AML-193 (cell line): ENCODE results near the gene PCDHGB4.
"Not testable (repeated sequence)": the region's sequence is repeated elsewhere in the genome, so short reads cannot be mapped to it uniquely, and the experiment has no call there.

Experiments
- DNase-seq, 2 experiments: peaks; one replicate each; lab custom pipeline; 2025; lab: John Stamatoyannopoulos, UW

Gene PCDHGB4

GRCh38 chr5:141398608-141399007 lies 11.1 kb downstream of the PCDHGB4 start:
- DNase-seq = no peak

GRCh38 chr5:141399555-141400258 lies 12.2 kb downstream of the PCDHGB4 start:
- DNase-seq = no peak

GRCh38 chr5:141402553-141403243 lies 15.2 kb downstream of the PCDHGB4 start, which contains the start of gene PCDHGA9:
PCDHGA9 (plus strand) TSS chr5:141402778; CDS start chr5:141402953, 175 bp downstream.
- DNase-seq = peak; percentile 17 to 19

- DNase-seq = no peak
These were observed 15.9 kb downstream of the PCDHGB4 start for GRCh38 chr5:141403387-141403786.

GRCh38 chr5:141407790-141408505 lies 20.4 kb downstream of the PCDHGB4 start, which contains the start of gene PCDHGB6:
PCDHGB6 (plus strand) TSS chr5:141408021; CDS start chr5:141408203, 182 bp downstream.
- DNase-seq = not testable (repeated sequence)

GRCh38 chr5:141409598-141410306 lies 22.3 kb downstream of the PCDHGB4 start:
- no peak for DNase-seq

GRCh38 chr5:141411575-141411974 lies 24.1 kb downstream of the PCDHGB4 start:
- DNase-seq = no peak

- peak; percentile 37 to 69 for DNase-seq
These were observed 25.5 kb downstream of the PCDHGB4 start, which contains the start of gene PCDHGA10 for GRCh38 chr5:141412854-141413539. PCDHGA10 (plus strand) TSS chr5:141412987; CDS start chr5:141413176, 189 bp downstream.

GRCh38 chr5:141413540-141414069 lies 26.1 kb downstream of the PCDHGB4 start:
- DNase-seq = no peak

- DNase-seq = not testable (repeated sequence)
These were observed 27.2 kb downstream of the PCDHGB4 start for GRCh38 chr5:141414548-141415274.

GRCh38 chr5:141415275-141415618 lies 27.7 kb downstream of the PCDHGB4 start:
- DNase-seq = not testable (repeated sequence)

- not testable (repeated sequence) for DNase-seq
These were observed 30.1 kb downstream of the PCDHGB4 start, which contains the start of gene PCDHGB7 for GRCh38 chr5:141417494-141418172. PCDHGB7 (plus strand) TSS chr5:141417677; CDS start chr5:141417860, 183 bp downstream.

- no peak for DNase-seq
These were observed 31.8 kb downstream of the PCDHGB4 start for GRCh38 chr5:141419074-141419880.

- DNase-seq = no peak
These were observed 33.5 kb downstream of the PCDHGB4 start, which contains the start of gene PCDHGA11 for GRCh38 chr5:141420855-141421488. PCDHGA11 (plus strand) TSS chr5:141421051; CDS start chr5:141421228, 177 bp downstream.

GRCh38 chr5:141421489-141421855 lies 34.0 kb downstream of the PCDHGB4 start:
- no peak for DNase-seq

GRCh38 chr5:141422742-141423291 lies 35.3 kb downstream of the PCDHGB4 start:
- no peak for DNase-seq

- DNase-seq = no peak
These were observed 40.4 kb downstream of the PCDHGB4 start for GRCh38 chr5:141427783-141428426.
